HPDE6-E6E7 (cell line): Measurements from ENCODE around the gene ABHD12B.
A peak's percentile ranks its signal among the peaks of the same experiment; 100 is the strongest.

Experiments used
- DNase-seq: peaks from one replicate; pipeline ENCODE4 v3.0.0; 2011; ENCODE audit warnings: missing footprints; ENCODE audit errors: extremely low spot score

Gene ABHD12B

DNA sequence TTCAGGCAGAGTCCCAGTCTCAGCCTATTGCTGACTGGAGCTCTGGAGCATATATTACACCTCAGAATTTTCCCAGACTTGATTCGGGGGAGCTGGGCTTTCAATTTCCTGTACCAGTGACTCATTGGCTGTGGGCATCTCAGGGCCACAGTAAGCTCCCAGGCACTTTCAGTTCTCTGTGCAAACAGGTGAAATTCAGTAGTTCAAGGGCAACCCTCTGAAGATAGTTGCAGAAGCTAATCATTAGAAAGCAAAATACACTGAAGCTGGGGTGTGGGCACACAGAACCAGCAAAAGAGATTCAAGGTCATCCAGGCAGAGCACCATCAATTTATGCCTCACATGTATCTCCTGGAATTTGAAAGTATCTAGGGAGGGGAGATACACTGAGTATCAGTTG is 32.8 kb upstream of the ABHD12B start:
- DNase-seq, result no peak

GRCh38 chr14:50839691-50840090 is 32.2 kb upstream of the ABHD12B start:
- DNase-seq, result no peak

GRCh38 chr14:50844391-50844790 is 27.5 kb upstream of the ABHD12B start:
- no peak for DNase-seq

DNA sequence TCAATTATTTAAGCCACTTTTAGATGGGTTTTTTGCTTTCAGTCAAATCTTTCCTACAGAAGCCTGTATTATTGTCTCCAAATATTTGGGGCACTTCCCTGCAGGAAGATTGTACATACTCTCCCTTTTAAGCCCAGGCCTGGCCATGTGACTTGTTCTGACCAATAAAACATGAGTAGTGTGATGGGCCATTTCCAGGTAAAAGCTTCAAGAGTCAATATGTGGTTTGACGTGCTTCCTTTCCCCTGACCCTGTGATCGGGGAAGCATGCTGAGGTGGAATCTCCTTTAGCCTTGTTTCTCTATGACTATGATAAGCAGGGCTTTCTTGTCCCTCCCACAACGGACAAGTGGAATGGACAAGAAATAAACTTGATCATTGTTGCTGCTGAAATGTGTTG is 26.7 kb upstream of the ABHD12B start:
- no peak for DNase-seq

GRCh38 chr14:50846226-50846880 is 25.5 kb upstream of the ABHD12B start:
- DNase-seq, result no peak

GRCh38 chr14:50853891-50854290 is 18.0 kb upstream of the ABHD12B start:
- no peak for DNase-seq

DNA sequence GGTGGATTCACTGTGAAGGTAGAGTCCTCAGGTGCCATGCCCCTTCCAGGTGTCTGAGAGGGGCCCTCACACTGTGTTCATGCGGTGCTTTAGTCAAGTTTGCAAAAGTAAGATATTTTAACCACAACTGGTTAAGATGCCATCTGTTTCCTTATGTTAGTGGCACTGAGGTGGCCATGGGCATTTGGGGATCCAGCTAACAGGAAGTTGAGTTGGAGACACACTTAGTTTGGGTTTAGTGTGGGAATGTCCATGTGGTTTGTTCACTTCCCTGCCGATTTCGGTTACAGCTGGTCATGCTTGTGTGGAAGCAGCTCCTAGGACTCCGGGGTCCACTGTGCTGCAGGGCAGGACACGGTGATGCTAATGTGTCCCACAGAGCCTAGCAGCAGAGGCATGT is 17.3 kb upstream of the ABHD12B start:
- no peak for DNase-seq

DNA sequence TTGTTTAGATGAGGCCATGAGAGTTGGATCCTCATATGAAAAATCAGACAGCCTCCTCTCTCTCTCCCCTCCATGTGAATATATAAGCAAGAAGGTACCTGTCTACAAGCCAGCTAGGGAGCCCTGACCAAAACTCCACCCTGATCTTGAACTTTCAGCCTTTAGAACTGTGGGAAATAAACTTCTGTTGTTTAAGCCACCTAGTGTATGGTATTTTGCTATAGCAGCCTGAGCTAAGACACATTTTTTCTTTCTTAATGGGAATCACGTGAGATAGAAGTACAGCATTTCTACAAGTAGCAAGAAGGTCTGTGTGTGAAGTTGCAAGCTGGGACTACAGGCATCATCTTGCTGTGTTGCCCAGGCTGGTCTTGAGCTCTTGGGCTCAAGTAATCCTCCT is 16.3 kb upstream of the ABHD12B start:
- DNase-seq, result no peak

DNA sequence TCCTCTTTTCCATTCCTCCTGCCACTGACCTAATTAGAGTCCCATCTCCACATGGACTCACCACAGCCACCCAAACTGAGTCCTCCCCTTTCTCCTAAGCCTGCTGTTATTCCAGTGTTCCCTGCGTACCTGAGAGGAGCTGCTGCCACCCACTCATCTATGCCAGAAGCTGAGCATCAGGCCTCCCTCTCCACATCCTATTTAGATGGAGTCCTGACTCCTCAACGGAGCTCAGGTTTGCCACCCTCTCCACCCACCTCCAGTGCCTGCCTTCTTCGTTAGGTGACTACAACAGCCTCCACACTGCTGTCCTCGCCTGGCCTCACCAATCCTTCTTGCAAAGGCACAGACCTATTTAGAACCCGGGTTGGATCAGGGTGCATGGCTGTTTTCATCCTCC is 15.2 kb upstream of the ABHD12B start:
- DNase-seq, result no peak

- no peak for DNase-seq
Measured at GRCh38 chr14:50859296-50859624, 12.6 kb upstream of the ABHD12B start.

DNA sequence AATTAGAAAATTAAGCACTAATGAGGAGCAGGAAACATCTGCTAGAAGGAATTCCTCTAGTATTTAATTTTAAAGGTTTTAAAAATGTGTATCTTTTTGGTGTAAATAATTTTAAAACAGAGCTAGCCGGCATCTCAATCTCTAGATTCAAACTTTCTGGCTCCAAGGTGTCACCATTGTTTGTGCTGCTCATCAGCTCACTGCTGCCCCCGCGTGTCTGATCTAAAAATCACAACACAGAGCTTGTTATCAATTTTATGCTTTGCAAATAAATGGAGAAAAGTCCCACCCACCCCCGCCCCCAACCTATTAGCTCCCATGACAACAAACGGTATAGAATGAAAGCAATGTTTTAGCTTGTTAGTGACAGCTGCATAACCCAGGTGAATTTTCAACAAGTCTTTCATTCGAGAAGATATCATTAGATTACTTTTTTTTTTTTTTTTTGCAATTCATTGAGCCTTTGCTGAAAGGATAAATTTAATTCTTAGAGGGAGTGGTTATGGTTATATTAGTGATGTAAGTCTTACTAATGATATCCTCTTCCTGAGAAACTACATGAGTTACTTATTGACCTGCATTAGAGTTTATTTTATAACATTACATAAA is 11.3 kb upstream of the ABHD12B start:
- DNase-seq, result peak; percentile 62

- no peak for DNase-seq
Measured at GRCh38 chr14:50862036-50862570, 9.8 kb upstream of the ABHD12B start.

- no peak for DNase-seq
Measured at GRCh38 chr14:50864237-50864636, 7.6 kb upstream of the ABHD12B start.

- DNase-seq, result no peak
Measured at GRCh38 chr14:50864946-50865345, 6.9 kb upstream of the ABHD12B start.

- no peak for DNase-seq
Measured at GRCh38 chr14:50865391-50866076, 6.3 kb upstream of the ABHD12B start.

GRCh38 chr14:50871228-50871627 is 625 bp upstream of the ABHD12B start:
- DNase-seq, result no peak

- DNase-seq, result no peak
Measured at GRCh38 chr14:50874757-50875156, 2.9 kb downstream of the ABHD12B start.

DNA sequence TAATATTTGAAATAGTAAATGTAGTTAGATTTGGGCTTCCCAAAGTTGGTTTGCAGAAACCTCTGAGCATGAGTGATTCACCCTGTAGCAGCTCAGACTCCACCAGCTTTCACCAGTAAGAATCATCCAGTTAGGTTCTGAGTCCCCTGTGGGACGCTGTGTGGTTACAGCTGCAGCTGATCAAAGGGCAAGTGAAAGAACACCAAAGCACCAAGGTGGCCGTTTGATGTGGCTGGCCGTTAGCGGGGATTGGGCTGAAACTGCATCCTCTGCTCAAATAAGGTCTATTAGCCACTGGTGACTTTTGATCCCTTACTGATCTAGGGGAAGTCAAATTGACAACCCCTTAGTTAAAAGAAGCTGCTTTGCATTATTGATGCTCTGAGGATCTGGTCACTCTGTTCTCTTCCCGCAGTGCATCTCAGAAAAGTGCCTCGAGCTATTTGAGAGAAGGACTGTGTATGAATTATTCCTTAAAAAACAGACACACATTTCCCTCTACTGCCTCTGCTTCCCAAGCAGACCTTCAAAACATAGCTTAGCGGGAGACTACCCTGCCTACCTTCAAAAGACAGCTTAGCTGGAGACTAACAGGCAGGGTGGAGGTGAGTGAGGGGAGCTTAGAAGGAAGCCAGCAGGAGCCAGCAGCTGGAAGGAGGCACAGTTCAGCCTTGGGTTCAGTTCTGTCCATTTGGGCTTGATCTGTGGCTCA is 3.7 kb downstream of the ABHD12B start:
- DNase-seq, result no peak

- no peak for DNase-seq
Measured at GRCh38 chr14:50882932-50883826, 11.3 kb downstream of the ABHD12B start.

GRCh38 chr14:50883827-50884197 is 12.0 kb downstream of the ABHD12B start:
- DNase-seq, result no peak

DNA sequence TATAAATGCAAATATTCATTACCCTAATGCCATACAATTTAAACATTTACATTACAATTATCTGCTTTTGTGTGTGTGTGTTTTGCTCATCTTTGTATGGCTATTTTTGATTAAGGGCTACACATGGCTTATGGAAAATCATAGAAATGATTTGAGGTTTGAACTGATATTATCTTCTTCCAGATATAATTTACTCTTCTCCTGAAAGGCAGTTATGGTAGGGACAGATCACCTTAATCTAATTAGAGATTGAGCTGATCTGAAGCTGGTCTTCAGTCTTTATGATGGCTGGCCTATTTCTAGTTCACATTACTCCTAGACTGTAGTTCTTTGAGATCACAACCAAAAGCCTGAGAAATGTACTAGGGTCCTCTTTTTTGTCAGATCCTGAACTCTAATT is 15.6 kb downstream of the ABHD12B start:
- no peak for DNase-seq

- DNase-seq, result no peak
Measured at GRCh38 chr14:50892255-50892654, 20.4 kb downstream of the ABHD12B start.
